ENCODE measurements around the gene COMMD2.

Gene COMMD2

DNA sequence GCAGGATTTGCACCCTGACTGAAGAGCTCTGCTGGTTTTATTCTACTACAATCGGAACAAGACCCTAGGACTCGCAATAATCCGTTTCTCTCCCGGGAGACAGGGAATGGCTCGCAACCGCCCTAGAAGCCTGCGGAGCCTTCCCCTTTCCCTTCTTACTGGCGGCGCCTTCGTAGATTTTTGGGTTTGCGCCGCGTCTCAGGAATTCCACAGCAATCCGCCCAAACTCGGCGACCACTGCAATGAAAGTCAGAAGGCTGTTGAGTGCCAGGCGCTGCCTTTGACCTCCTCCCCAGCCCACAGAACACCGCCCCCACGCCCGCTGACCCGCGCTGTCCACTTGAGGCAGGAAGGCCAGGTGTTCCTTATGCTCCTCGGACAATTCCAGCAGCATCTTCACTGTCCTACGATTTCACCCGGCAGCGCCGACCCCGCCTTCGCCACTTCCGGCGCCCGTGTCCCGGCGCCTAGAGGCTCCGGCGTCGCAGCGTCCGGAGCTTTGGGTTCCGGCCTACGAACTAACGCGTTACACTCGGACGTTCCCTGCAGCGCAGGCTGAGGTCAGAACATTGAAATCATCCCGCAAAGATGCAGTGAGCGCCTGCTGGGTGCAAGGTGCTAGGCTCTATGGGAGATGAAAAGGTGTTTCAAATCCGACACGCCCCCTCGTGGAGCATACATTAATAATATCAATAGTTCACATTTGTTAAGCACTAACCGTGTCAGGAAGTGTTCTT, at the start of gene COMMD2:
TSS of gene COMMD2 (minus strand) at position 439 of the 737 bp plus-strand sequence. CDS start at position 394, 45 bp downstream.
- DNase-seq, result peak; percentile 88

- no peak for DNase-seq
Measured at GRCh38 chr3:149801639-149802038, 49.4 kb upstream of the COMMD2 start.

DNA sequence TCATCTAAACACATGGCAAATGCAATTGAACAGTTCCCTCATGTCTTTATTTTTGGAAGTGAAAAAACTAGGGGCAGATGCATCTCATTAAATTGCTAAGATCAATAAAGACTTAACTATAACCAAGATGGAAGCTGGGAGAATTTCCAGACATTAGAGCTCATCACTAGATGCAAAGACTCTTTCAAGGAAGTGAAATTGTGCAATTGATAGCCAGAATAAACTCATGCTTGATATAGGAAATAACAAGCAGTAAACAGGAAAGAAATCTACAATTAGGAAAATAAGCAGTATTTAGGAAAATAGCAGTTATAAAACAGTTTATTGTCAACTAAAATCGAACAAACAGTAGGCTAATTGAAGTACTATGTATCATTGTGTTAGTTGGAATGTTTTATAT, 48.9 kb upstream of the COMMD2 start:
- no peak for DNase-seq

DNA sequence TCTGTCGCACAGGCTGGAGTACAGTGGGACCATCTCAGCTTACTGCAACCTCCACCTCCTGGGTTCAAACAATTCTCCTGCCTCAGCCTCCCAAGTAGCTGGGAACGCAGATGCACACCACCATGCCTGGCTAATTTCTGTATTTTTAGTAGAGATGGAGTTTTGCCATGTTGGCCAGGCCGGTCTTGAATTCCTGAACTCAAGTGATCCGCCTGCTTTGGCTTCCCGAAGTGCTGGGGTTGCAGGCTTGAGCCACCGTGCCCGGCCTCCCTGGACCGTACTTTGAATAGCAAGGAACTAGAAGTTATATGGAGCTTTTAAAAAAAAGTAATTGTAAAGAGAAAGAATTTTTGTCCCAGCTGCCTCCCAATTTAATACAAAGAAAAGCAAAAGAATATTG, 48.4 kb upstream of the COMMD2 start:
- DNase-seq, result no peak

GRCh38 chr3:149796026-149796425, 43.7 kb upstream of the COMMD2 start:
- DNase-seq, result no peak

DNA sequence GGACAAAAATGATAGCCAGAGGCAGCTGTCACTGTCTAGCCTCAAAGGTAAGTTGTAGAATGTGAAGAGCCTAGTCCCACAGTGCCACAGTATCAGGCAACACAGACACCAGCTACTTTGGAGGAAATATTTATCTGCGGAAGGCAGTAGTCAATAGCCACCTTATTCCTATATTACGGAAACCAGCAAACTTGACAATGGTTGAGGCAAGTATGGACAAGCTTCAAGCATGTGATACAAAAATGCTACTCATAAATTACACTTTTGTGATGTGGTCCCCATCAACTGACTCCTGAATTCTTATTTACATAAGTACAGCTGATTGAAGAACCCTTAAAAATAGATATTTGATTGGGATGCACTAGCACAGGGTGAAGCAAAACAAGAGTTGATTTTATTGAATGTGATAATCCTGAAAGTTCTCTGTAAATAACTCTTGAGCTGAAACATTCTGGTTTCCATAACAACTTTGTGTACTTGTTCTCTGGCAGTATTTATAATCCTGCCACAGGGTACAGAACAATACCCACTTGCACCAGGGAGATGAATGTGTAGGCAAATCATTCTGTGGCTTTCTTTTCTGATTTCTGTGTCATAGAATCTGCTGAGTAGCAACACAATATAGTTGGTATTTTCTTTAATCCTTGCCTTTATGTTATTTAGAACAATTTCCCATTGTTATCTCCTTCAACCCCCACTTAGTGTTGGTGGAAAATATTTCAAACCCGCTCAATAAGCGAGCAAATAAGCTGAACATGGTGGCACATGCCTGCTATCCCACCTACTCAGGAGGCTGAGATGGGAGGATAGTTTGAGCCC, 40.4 kb upstream of the COMMD2 start, which contains the start of gene ANKUB1:
TSS of gene ANKUB1 (minus strand) at position 103 of the 819 bp plus-strand sequence. CDS start 188 bp downstream, outside the sequence.
- DNase-seq, result peak; percentile 20

- DNase-seq, result no peak
Measured at GRCh38 chr3:149790698-149791097, 38.4 kb upstream of the COMMD2 start.

DNA sequence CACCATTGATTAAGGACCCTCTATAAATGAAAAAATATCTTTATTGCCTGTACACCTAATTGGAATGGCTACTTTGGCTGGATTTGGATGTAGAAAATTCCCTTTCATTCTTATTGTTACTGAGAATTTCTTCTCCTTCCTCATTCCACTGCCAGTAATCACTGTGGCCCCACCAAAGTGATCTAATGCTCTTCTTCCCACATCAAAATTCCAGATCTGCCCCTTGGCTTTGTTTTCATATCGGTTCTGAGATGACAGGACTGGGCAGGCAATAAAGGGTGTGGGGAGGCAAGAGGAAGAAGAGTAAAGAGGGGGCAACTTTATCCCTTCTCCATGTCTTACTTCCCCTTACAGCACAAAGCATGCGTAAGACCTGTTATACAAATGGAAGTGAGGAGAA, 38.0 kb upstream of the COMMD2 start:
- no peak for DNase-seq

- DNase-seq, result no peak
Measured at GRCh38 chr3:149784064-149784704, 31.9 kb upstream of the COMMD2 start.

DNA sequence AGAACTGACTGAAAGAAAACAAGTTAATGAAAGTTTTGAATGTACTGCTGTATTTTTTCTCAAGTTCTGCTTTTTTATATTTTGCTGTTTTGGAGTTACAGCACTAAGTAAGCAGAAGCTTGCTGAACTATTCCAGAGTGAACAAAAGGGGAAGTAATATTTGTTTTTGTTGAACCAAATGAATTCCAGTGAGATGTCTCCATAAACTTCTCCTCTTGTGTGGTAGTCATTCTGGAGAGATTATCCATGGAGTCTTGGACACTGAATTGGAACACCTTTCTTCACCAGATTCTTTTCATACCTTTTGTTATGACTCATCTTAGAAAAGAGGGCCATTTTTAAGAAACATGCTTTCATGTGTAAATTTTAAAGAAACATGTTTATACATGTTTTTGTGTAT, 31.3 kb upstream of the COMMD2 start:
- DNase-seq, result no peak

GRCh38 chr3:149781741-149782140, 29.5 kb upstream of the COMMD2 start:
- DNase-seq, result no peak

DNA sequence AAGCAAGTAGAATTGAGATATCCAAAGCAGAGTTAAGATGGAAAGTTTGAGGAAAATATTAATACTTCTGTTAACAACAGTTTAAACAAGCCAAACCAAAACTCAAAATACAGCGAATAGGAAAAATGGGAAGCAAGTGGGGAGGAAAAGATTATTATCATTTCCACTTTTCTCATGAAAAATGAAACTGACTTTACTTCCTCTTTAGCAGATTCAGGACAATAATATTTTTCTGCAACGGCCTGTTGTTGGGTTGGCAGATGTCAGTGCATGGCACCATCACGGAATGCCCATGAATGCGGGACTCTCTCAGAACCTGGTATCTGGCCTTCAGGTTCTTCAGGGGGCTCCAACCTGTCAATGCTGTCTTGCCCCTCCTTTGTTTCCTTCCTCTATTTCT, 28.9 kb upstream of the COMMD2 start:
- DNase-seq, result no peak

GRCh38 chr3:149777414-149778214, 25.3 kb upstream of the COMMD2 start:
- no peak for DNase-seq

GRCh38 chr3:149776170-149776569, 23.9 kb upstream of the COMMD2 start:
- DNase-seq, result no peak

GRCh38 chr3:149772861-149773260, 20.6 kb upstream of the COMMD2 start:
- DNase-seq, result no peak

DNA sequence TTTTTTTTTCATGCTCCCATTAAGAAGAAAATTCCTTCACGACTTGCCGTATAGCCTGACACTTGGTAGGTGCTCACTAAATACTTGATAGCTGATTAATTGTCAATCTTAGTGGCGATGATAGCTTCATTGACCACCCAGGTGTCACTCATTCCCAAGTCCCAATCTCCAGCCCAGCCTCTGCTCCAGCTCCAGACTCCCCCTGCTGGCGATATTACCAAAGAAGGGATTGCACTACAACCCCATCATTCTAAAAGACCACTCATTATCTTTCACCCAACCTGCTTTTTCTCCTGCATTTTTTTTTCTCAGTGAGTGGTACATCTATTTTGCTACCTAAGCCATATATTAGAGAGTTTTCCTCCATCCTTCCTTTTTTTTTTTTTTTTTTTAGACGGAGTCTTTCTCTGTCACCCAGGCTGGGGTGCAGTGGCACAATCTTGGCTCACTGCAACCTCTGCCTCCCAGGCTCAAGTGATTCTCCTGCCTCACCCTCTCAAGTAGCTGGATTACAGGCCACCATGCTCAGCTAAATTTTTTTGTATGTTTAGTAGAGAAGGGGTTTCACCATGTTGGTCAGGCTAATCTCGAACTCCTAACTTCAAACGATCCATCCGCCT, 19.5 kb upstream of the COMMD2 start:
- peak; percentile 64 for DNase-seq

- DNase-seq, result no peak
Measured at GRCh38 chr3:149770246-149770645, 18.0 kb upstream of the COMMD2 start.

- DNase-seq, result no peak
Measured at GRCh38 chr3:149768704-149769103, 16.4 kb upstream of the COMMD2 start.

DNA sequence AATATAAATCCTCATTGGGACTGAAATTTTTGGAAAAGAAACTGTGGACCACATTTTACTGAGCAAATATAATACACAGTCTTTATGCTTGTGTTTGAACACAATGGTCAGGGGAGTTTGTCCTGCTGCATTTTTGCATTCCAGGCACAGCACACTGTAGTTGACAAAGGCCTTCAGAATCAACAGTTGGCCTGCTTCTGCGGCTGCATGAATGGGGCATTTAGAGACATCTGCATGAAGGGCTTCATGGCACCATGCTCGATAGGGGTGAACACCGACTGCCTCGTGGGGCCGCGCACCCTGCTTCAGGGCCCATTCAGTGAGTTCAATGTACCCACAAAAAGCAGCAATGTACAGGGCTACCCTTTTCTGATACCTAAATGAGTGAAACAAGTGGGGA, 15.4 kb upstream of the COMMD2 start:
- DNase-seq, result no peak

- peak; percentile 6 for DNase-seq
Measured at GRCh38 chr3:149765762-149766334, 13.6 kb upstream of the COMMD2 start.

DNA sequence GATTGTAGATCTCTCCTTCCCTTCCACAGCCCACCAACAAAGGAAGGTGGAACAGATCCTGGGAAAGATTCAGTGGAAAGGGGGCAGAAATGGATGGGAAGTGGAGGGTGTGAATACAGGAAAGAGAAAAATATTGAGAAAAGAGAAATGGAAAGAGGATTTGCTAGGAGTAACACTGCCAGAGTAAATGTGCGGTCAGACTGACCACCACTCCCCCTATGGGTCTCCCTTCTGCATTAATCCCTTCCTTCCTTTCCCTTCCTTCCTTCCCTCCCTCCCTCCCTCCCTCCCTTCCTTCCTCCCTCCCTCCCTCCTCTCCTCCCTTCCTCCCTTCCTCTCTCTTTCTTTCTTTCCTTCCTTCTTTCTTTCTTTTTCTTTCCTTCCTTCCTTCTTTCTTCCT, 12.0 kb upstream of the COMMD2 start:
- no peak for DNase-seq

Data from NCI-H1436 (cell line).